Measurements from ENCODE around the gene SNX12.

DNA sequence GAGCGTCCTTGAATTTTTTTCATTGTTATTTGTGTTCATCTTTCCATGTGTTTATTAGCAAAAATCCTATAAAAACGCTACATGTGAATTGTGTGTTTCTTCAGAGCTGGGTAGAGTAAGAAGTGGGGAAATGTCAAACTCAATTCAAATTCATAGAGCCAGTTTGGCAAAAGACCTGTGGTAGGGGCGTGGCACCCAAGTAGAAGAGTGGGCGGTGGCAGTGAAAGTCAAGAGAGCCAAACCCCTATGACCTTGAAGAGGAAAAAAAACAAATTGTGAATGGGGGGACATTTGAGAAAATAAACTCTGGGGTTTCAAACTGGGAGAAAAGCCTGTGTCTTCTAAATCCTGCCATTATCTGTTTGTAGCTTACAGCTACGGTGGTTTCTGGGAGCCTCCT, 23.1 kb upstream of the SNX12 start:
- TF ChIP-seq POLR2A (IDR thresholded peaks at IDR 0.05), result no peak
- TF ChIP-seq, protein P1, sequence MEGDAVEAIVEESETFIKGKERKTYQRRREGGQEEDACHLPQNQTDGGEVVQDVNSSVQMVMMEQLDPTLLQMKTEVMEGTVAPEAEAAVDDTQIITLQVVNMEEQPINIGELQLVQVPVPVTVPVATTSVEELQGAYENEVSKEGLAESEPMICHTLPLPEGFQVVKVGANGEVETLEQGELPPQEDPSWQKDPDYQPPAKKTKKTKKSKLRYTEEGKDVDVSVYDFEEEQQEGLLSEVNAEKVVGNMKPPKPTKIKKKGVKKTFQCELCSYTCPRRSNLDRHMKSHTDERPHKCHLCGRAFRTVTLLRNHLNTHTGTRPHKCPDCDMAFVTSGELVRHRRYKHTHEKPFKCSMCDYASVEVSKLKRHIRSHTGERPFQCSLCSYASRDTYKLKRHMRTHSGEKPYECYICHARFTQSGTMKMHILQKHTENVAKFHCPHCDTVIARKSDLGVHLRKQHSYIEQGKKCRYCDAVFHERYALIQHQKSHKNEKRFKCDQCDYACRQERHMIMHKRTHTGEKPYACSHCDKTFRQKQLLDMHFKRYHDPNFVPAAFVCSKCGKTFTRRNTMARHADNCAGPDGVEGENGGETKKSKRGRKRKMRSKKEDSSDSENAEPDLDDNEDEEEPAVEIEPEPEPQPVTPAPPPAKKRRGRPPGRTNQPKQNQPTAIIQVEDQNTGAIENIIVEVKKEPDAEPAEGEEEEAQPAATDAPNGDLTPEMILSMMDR (IDR thresholded peaks at IDR 0.05), result no peak

Measured in thyroid gland (tissue), 4 donors.